GM18498 (cell line): Measurements from ENCODE around the gene RNF222.

Source experiments
- ATAC-seq: cut with Tn5 transposase; IDR thresholded peaks from one replicate; pipeline ENCODE4 v1.9.1; 2021; ENCODE audit warnings: mild to moderate bottlenecking, moderate library complexity; ENCODE audit not compliant: unreplicated experiment

RNF222 gene, protein sequence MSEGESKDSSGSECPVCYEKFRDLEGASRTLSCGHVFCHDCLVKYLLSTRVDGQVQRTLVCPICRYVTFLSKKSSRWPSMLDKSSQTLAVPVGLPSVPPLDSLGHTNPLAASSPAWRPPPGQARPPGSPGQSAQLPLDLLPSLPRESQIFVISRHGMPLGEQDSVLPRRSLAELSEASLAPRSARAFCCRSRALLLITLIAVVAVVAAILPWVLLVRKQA

DNA sequence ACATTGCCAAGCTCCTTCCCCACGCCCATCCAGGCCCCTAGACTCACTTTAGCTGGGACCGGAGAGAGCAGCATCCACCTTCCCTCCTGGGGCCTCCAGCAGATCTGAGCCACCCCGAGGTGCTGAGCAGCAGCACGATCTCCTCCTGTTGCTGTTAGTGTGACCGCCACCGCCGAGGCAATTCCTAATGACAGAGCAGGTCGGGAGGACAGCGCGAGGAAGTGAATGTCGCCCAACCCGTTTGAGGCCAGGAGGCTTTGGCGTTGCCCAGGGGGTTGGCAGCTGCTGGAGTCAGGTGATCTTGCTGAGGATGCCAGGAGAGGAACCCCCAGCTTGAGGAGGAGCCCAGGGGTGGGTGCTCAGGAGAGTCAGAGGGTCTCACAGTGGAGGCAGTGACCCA lies at the start of gene RNF222:
Gene RNF222 (minus strand): TSS at position 192 of the 400 bp plus-strand sequence. CDS start 4,366 bp downstream, outside the sequence.
- no peak for ATAC-seq

GRCh38 chr17:8445536-8445935 lies 47.9 kb upstream of the RNF222 start:
- ATAC-seq, result no peak

DNA sequence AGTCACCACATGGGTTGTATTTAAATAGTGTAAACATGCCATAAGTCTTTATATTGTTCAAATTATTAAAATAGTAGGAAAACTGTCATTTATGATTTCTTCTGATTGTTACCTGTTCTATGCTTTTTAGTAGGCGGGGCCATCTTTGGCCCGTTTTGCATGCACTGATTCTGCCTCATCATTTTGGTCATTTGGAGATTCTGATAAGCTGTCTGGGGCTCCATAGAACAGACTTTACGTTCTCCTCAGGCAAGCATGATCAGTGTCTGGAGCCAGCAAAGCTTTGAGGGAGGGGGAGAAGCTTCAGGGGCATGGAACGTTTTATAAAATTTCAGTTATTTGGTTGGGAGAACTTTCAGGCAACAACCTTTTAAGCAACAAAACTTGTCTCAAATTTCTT lies 46.9 kb upstream of the RNF222 start:
- no peak for ATAC-seq

DNA sequence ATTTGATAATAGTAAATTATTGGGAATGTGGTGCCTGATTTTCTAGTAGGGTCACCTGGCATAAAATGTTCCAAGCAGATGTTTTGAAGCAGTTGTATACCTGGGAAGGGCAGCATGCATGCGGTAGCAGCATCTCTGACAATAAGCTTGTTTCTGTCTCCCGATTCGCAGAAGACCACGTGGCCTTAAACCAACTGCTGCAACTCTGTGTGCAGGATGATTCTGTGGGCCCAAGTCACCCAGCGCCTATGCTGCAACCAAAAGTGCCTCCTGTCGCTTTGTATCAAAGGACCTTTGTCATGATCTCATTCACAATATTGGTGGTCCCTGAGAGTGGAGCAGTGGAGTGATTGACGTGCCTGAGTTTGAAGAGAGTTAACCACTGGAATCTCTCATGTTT lies 46.1 kb upstream of the RNF222 start:
- ATAC-seq, result no peak

DNA sequence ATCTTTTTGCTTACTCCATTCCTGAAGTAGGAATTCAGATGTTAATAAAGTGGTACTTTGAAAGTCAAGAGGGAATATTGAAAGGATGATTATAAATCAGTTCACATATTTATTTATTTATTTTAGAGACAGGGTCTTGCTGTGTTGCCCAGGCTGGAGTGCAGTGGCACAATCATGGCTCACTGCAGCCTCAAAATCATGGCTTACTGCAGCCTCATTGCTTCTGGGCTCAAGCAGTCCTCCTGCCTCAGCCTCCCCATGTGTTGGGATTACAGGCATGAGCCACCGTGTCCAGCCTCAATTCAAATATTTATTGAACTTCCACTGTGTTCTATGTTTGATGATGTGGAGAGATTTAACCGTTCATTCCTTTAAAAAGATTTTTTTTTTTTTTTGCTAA lies 44.7 kb upstream of the RNF222 start:
- no peak for ATAC-seq

GRCh38 chr17:8441690-8442089 lies 44.1 kb upstream of the RNF222 start:
- ATAC-seq, result no peak

DNA sequence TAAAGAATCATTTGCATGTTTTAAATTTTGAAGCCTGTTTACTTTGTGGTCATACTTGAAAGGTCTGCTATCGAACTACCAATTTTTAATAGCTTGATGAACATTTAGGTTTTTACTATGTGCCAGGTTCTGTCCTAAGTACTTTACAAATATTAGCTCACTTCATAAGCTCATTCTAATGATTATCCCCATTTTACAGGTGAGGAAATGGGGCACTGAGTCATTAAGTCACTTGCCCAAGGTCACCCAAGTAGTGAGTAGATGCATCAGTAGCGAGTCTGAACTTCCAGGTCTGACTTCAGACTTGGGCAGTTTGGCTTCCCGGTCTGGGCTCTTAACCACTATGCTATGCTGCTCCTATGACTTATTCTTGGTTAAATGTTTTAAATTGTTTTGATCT lies 42.1 kb upstream of the RNF222 start:
- ATAC-seq, result no peak

DNA sequence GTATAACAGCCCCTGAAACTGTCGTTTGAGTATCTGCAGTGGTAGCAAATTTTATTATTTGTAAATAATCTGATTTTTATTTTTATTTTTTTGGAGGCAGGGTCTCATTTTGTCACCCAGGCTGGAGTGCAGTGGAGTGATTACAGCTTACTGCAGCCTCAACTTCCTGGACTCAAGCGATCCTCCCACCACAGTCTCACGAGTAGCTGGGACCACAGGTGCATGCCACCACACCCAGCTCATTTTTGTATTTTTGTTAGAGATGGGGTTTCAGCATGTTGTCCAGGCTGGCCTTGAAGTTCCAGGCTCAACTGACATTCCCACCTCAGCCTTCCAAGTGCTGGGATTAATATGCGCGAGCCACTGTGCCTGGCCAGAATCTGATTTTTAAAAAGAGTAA lies 40.8 kb upstream of the RNF222 start:
- ATAC-seq, result no peak

DNA sequence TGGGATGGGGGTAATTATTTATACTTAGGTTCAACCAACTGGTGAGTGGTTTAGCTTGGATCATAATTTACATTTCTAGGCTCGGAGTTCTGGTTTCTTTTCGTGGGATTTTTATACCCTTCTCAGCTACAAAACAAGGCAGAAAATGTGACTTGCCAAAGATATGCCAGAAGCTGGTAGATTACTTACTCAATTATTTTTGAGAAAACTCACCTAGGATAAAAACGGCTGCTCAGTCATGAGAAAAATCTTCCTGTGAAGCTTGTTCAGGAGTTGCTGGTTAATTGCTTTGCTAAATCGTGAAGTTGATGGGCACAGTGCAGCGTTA lies 39.2 kb upstream of the RNF222 start:
- ATAC-seq, result no peak

DNA sequence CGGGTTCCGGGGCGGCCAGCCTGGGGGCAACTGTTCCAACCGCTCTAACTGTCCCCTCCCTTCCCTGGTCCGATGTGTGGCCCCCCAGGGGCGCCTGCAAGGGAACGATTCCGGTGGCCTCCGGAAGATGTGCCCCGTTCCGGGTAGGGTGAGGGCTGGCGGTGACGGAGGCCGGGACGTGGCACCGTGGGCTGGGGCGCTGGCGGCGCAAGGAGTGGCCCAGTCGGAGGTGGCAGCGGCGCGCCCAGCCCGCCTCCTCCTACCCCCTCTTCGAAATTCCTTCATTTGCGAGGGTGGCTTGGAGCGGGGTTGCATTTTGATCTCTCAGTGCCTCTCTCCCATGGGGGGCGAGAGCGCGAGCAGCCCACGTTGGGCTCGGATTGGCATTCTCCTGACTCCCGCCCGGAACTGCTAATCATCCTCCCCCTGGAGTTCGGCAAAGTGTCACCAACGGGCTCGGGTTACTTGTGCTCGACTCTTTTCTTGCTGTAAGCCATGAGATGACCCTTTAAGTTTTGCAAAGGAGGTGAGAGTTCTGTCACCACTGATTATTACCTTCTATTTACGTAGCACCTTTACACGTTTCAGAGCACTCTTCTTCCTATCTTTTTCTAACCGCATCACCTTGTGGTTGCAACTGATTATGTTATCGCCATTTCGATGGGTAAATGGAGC lies 38.7 kb upstream of the RNF222 start:
- ATAC-seq, result peak; percentile 58

DNA sequence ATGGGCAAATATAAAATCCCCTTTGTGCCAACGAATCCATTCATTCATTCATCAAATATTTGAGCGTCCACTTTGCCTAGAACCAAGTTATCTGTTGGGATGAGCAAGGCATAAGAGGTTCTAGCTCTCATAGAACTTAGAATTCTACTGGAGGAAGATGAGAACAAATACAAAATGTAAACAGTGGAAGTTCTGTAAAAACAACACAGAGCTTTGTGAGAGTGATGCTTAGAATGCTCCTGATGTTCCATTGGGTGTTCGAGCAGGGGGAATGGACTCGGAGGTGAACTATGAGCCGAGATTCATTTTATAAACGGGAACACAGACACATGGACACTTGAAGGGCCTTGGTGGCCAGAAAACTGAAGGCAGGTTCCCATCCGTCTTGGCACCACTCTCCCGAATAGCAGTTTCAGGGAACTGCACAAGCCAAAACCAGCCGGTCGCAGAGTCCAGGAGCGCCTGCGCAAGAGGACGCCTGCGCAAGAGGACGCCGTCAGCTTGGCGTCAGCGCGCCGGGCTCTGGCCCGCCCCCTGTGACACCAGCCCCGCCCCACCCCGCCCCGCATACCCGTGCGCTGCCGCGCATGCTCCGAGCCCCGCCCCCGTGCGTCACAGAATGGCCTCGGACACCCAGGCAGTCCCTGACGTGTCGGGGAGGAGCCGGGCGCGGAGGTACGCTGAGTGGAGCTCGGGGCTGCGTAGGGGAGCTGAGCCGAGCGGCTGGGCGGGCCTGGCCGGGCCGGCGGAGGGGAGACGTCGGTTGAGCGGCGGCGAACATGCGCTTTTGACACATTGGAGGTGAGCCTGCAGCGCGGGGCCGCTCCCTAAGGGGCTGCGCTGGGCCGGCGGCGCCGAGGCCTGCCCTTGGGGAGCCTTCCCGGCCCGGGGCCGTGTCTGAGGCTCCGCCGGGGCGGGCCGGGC lies 37.9 kb upstream of the RNF222 start, which contains the start of gene NDEL1:
Gene NDEL1 (plus strand): TSS at position 640 of the 924 bp plus-strand sequence. CDS start 8,388 bp downstream, outside the sequence.
- peak; percentile 96 for ATAC-seq

- ATAC-seq, result no peak
Observed at GRCh38 chr17:8430966-8431365, 33.3 kb upstream of the RNF222 start.

DNA sequence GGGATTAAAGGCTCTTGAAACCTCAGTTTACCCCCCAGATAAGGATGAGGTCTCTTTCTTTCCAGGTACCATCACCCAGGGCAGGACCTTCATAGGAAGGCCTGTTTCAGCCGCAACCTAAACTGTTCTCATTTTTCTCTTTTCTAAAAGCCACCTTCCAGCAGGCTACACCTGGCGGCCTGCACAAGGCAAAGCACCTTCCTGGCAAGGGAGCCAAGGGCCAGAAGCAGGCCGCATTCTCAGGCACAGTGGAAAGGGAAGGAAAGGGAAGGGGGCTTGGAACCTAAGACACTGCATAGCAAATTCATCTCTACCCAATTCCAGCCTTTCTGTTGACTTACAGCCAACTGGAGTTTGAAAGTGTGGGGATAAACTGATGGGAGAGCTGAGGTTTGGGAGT lies 29.2 kb upstream of the RNF222 start:
- ATAC-seq, result no peak

GRCh38 chr17:8426094-8426720 lies 28.6 kb upstream of the RNF222 start:
- ATAC-seq, result no peak

DNA sequence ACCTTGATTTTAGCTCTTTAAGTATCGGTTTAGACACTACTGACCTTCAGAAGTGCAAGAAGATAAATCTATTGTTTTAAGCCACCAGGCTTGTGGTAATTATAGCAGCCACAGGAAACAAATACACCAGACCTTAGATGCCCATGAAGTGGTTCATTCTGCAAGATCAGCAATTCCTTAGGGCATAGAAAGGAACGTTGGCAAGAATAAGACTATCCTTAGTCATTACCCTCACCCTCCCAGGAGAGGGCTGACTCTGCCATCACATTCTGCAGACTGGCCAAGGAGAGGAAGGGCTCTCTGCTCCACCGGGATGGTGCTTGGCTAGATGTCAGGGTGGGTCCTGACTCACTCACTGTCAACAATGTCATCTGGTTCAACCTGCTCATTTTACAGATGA lies 23.9 kb upstream of the RNF222 start:
- no peak for ATAC-seq

DNA sequence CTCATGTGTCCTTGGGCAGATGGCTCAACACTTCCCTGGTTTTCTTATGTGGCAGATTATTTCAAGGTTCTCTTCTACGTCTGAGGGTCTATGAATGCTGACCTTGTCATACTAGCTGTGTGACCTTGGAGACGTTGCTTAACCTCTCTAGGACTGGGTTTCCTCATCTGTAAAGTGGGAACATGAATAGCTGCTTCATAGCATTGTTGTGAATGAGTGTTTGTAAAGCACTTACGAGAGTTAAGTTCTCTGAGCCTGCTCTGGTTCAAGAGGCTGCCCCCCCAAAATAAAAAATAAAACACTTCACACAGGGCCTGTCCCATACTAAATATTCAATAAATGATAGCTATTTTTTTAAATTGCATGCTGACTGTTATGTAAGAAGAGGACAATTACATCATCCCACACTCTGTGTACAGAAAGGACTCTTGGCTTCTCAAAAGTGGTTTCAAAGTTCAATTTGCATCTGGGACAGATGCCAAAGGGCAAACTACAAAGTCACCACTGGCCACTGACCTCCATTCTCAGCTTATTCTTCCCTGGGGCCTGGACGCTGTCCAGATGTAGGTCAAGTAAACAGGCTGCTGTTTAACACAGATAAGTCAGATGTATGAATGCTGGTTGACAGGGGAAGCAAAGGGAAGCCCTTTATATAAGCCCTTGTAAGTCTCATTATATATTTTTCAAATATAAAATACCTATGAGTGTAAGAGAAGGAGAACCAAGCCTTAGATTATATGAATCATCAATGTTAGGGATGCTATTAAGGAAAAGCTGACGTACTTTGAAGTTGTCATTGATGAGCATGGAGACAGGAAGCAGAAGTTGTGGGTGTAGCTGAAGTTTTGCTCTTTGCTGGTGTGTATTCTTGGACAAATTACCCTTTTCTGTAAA lies 22.7 kb upstream of the RNF222 start:
- no peak for ATAC-seq

GRCh38 chr17:8419305-8419704 lies 21.7 kb upstream of the RNF222 start:
- ATAC-seq, result no peak

DNA sequence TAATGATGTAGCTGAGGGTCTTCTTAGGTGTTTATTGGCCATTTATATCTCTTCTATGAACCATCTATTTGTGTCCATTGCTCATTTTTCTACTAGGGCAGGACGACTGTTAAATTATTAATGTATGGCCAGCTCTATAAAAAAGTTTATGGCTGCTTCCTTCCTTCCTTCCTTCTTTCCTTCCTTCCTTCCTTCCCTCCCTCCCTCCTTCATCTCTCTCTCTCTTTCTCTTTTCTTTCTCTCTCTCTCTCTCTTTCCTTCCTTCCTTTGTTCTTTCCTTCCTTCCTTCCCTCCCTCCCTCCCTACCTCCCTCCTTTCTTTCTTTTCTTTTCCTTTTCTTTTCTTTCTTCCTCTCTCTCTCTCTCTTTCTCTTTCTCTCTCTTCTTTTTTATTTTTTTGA lies 20.8 kb upstream of the RNF222 start:
- ATAC-seq, result no peak

- no peak for ATAC-seq
Observed at GRCh38 chr17:8417806-8418205, 20.2 kb upstream of the RNF222 start.

GRCh38 chr17:8413938-8414337 lies 16.3 kb upstream of the RNF222 start:
- ATAC-seq, result no peak
